Measurements from ENCODE around the gene GART. TPM values are rescaled to one million over a fixed set of nuclear protein-coding genes. Genes with fewer than 3 reads are reported as not detected.
"Not testable (repeated sequence)": the region's sequence is repeated elsewhere in the genome, so short reads cannot be mapped to it uniquely, and the experiment has no call there.

The GART gene
- total RNA-seq, 2 experiments from 2014 or later, result 235 to 236 TPM

DNA sequence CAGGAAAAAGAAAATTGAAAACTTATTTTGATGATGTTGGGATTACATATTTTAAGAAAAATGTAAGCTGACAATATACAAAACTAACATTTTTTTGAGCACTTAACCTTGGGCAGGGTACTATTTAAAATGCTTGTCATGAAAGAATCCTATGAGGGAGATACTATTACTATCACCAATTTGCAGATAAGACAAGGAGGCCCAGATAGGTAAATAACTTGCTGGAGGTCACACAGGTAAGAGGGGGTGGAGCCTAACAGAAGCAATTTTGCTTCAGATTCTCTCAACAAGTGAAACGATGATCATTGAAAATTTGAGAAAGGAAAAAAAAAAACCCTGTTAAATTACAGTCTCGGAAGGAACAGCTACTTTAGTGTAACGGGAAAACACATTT lies 1.2 kb downstream of the GART start:
- ChIA-PET POLR2A (interaction anchor here (0.6 to 3.7 kb wide), 3 partner anchors 47 to 135 kb away, joined by 4 to 18 read pairs (median 5); partner anchors contain the start of genes DONSON and TMEM50B), CTCF (interaction anchor here (3.3 kb wide), 1 partner anchor 18 kb away, joined by 7 read pairs; no protein-coding TSS in a partner anchor)

DNA sequence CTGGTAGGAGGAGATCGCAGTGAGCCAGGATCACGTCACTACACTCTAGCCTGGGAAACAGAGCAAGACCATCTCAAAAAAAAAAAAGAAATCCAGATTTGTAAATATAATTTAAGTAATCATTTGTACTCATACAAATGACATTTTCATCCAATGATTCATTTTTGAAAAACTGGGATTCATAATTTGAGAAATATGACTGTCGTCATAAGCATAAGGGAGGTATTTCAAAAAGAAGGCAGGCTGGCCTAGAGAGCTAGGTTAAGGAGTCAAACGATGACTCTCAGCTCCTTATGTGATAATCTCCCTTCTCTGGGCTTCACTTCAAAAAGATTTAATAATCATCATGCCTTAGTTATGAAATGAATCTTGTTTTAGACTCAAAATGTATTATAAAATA lies 2.3 kb downstream of the GART start:
- CTCF ChIA-PET, result no interaction called here

DNA sequence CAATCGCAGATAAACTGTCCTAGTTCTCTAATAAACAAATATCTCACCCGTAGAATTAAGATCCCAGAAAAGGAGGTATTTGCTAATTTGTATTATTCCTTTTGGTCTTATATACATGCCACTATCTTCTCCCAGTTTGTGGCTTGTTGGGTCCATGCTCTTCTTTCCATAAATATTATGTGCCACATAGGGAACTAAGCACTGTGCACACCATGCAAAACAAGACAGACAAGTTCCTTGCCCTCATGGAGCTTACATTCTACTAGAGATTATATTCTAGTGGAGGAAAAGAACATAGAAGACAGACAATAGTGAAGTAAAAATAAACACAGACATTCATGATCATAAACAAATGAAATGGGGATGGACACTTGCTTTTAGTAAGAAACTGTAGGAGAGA lies 4.7 kb downstream of the GART start:
- CTCF ChIA-PET, result no interaction called here

More for the DNA sequence above, 2.3 kb downstream of the GART start:
- POLR2A ChIA-PET, result no interaction called here

DNA sequence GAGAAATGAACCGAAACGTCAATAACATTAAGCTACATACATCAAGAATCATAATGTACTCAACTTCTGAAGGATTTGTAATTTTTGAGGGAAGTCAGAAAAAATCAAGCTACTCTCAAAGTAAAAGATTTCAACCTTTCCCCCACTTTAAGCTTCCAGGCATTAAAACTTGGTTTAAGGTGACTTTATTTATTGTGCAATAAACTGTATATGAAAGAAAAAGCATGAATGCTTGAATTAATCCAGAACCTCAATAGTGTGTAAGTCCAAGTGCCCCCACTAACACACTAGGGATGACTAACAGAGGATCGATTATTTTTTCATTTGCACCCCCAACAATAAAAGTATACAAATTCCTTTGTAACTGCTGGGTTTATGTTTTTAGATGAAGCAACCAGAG lies 10.9 kb downstream of the GART start:
- ChIA-PET CTCF (no interaction called here), POLR2A (no interaction called here)

More for the DNA sequence above, 4.7 kb downstream of the GART start:
- POLR2A ChIA-PET, result no interaction called here

DNA sequence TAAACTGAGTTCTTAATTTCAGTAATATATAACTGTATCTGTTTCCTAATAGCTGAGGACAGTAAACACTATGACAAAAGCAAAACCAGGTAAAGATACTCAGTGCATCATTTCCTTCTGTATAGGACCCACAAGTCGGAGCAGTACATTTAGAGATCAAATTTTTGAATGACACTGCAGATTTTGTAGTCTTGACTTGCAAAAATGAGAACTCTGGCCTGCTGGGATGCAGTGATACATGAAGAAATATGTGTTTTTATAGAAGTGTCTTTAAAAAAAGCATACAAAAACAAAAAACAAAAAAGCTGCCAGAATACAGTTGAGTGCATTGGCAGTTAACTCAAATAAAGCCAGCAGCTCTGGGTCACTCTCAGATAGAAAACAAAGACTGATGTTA lies 19.0 kb downstream of the GART start:
- POLR2A ChIA-PET, result no interaction called here
- CTCF ChIA-PET, result no interaction called here

DNA sequence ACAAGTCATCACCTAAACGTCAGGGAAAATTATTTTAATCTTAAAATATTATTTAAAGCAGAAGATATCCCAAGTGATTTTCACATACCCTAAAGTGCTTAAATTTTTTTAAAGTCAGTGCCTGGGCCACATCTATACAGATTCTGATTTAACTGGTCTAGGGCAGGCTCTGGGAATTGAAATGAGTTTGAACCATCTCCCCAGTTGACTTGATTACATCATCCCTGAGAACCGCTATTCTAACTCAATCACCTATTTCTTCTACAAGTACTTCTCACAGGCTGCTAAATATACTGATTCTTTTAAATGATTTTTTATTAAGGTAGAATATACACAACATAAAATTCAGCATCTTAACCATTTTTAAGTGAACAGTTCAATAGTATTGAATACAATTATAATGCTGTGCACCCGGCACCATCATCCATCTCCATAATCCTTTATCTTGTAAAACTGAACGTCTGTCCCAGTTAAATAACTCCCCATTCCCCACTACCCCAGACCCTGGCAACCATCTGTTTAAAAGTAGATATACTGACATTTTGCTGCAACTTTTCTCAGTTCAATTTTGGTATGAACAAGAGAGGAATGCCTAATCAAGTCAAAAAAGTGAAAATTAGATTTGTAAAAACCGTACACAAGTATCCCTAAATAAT lies 19.5 kb downstream of the GART start:
- POLR2A ChIA-PET, result no interaction called here
- CTCF ChIA-PET, result interaction anchor here (0.6 kb wide), 1 partner anchor 317 kb away, joined by 4 read pairs; no protein-coding TSS in a partner anchor

DNA sequence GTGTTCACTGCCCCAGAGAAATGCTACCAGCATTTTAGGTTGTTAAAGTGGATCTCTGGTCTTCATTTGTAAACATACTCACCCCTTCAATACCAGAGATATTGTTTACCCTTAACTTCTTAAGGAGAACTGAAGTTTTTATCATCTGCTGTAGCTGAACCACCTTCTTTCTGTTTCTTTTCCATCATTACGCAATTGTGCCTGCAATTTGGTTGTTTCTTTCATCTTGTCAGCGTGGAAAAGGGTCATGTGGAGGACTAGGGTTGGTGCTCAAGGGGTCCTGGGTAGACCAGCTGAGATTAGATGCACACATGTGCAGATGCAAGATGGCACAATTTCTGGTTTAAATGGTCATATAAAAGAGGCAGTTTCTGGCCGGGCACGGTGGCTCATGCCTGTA lies 23.0 kb downstream of the GART start:
- POLR2A ChIA-PET, result interaction anchor here (1.1 kb wide), 1 partner anchor 39 kb away, joined by 6 read pairs; no protein-coding TSS in a partner anchor
- CTCF ChIA-PET, result interaction anchor here (0.6 kb wide), 1 partner anchor 15 kb away, joined by 5 read pairs; no protein-coding TSS in a partner anchor

DNA sequence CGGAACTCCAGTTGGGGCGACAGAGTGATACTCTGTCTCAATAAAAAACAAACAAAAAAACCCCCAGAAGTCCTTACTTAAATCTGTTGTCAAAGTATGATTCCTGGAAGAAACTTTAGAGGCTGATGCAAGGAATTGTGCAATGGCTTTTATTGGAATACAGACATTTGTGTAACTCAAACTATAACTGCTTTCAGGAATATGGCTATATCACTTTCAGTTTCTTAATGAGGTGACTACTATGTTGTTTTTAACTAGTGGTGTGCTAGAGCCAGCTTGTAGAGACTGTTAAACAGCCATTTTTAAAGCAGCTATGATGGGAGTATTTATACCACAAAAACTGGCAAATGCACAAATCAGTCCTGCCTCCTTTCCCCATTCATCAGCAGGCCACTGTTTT lies 27.7 kb downstream of the GART start:
- ChIA-PET POLR2A (no interaction called here), CTCF (interaction anchor here (0.6 kb wide), 1 partner anchor 93 kb away, joined by 4 read pairs; no protein-coding TSS in a partner anchor)

DNA sequence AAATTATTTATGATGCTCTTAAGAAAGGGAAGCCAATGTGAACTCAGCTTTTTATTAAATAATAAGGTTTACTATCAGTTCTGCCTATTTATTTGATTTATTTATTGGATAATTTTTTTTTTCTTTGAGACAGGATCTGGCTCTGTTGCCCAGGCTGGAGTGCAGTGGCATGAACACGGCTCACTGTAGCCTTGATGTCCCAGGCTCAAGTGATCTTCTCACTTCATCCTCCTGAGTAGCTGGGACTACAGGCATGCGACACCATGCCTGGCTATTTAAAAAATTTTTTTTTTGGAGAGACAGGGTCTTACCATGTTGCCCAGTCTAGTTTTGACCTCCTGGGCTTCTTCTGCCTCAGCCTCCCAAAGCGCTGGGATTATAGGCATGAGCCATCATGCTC lies 29.4 kb downstream of the GART start:
- CTCF ChIA-PET, result interaction anchor here (0.8 kb wide), 1 partner anchor 12 kb away, joined by 5 read pairs; no protein-coding TSS in a partner anchor
- POLR2A ChIA-PET, result interaction anchor here (0.6 kb wide), 1 partner anchor 33 kb away, joined by 3 read pairs; no protein-coding TSS in a partner anchor

DNA sequence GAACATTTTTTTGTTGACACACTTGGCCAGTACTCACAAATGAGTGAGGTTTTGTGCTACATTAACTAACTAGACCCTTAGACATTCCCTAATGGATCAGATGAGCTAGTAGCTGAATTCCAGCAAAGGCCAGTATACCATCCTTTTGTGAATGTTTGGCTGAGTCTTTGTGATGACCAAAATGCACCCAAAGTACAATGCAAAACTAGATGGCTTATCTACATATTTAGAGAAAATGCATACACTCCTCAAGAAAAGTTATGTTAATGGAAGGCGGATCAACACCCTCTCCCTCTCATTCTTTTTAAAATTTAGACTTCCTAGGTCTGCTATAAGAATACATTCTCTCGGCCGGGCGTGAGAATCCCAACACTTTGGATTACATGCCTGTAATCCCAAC lies 30.3 kb downstream of the GART start:
- ChIA-PET CTCF (no interaction called here), POLR2A (interaction anchor here (0.5 kb wide), 1 partner anchor 82 kb away, joined by 4 read pairs; no protein-coding TSS in a partner anchor)

DNA sequence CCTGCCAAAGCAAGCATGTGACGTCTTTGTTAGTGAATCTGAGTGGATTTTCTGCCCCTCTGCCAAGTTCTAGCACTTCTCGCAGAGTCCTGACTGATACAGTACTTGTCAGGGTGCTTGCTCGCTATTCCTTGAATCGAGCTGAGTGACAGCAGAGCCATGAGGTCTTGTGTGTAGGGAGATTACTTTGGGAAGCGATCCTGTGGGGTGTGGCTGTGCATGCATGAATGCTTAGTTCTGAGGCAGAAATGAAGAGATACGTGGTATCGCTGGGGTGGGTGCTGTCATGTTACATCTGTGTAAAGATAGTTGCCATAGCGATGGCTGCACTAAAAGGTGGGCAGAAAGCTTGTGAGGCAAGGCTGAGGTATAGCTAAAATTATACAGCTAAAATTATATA lies 31.1 kb downstream of the GART start:
- ChIA-PET CTCF (no interaction called here), POLR2A (no interaction called here)

DNA sequence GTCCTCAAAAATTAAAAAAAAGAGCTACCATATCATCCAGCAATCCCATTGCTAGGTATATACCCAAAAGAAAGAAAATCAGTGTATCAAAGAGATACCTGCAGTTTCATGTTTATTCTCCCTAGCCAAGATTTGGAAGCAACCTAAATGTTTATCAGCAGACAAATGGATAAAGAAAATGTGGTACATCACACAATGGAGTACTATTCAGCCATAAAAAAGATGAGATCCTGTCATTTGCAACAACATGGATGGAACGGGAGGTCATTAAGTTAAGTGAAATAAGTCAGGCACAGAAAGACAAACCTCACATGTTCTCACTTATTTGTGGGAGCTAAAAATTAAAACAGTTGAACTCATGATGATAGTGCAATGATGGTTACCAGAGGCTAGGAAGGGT lies 34.9 kb downstream of the GART start:
- POLR2A ChIA-PET, CTCF ChIA-PET: not testable (repeated sequence)

DNA sequence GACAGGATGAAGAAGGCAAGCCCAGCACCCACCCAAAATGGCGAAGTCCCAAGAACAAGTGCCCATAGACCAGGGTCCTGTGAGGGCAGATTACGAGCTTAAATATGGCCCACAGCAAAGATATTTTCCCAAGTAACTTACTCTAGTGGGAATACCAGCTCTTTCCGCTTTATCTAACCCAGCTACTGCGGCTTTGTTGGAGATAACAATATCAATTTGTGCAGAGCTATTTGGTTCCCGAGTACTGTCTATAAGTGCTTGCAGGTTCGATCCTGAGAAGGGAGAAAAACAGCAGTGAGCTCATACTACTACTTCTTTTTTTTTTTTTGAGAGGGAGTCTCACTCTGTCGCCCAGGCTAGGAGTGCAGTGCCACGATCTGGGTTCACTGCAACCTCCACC lies 36.1 kb downstream of the GART start:
- ChIA-PET CTCF (interaction anchor here (0.6 kb wide), 1 partner anchor 15 kb away, joined by 4 read pairs; no protein-coding TSS in a partner anchor), POLR2A (no interaction called here)

DNA sequence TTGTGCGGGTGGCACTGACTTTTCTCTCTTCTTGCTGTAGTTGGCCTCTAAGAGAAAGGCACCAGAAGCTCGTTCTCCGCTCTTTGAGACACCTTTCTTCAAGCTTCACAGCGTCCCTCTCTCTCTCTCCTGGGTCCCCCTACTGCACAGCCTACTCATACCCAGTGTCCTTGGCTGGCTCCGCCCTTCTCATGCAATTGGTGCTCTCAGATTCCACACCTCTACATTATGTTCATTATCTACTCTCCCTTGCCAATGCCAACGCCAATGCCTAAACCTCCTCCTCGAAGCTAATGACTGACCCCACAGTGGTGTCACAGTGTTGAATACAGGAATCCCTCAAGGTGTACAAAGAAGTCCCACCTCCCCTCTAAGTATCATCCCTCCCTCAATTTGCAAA lies 45.6 kb downstream of the GART start:
- CTCF ChIA-PET, result interaction anchor here (1.0 kb wide), 1 partner anchor 61 kb away, joined by 3 read pairs; no protein-coding TSS in a partner anchor
- POLR2A ChIA-PET, result no interaction called here

DNA sequence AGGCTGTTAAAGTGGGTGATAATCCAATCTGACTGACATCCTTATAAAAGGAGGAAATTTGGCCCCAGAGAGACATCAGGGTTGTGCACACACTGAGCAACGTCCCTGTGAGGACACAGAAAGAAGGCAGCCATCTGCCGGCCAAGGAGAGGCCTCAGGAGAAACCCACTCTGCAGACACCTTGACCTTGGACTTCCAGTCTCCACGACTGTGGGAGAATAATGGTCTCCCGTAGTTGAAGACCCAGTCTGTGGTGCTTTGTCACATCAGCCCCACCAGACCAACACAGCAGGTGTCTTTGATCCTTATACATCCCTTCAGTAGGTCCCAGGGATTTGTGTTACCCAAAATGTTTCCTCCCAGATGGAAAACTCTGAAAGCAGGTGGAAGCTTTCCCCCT lies 46.2 kb downstream of the GART start:
- ChIA-PET POLR2A (no interaction called here), CTCF (no interaction called here)

DNA sequence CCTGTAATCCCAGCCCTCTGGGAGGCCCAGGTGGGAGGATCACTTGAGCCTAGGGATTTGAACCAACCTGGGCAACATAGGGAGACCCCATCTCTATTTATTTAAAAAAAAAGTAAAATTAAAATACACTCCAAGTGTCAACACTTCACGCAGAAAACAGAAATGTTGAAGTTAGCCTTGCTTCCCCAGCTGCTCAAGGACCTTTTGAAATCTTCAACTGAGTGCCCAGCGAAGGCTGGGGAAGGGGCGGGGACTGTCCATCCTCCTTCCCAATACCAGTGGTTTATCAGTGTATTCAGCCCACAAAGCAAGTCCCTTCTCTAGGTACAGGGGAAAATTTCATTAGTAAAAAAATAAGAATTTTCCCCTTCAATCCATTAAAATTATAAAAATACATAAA lies 48.2 kb downstream of the GART start:
- POLR2A ChIA-PET, result no interaction called here
- CTCF ChIA-PET, result no interaction called here

DNA sequence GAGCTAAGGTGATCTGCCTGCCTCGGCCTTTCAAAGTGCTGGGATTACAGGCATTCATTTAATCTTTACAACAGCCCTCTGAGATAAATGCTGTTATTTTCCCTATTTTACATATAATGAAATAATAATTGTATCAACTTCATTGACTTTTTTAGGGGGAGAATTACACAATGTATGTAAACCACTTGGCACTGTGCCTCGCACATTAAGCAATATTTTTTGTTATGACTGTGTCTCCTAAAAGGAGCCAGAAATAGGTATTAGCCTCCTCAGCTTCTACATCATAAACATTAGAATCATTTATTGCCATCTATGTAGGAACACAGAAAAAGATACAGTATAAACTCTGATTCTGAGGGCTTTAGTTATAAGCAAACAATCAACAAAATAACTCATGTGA lies 49.3 kb downstream of the GART start:
- CTCF ChIA-PET, result no interaction called here
- POLR2A ChIA-PET, result interaction anchor here (0.7 kb wide), 1 partner anchor 13 kb away, joined by 5 read pairs; the partner anchor contains the start of gene TMEM50B

DNA sequence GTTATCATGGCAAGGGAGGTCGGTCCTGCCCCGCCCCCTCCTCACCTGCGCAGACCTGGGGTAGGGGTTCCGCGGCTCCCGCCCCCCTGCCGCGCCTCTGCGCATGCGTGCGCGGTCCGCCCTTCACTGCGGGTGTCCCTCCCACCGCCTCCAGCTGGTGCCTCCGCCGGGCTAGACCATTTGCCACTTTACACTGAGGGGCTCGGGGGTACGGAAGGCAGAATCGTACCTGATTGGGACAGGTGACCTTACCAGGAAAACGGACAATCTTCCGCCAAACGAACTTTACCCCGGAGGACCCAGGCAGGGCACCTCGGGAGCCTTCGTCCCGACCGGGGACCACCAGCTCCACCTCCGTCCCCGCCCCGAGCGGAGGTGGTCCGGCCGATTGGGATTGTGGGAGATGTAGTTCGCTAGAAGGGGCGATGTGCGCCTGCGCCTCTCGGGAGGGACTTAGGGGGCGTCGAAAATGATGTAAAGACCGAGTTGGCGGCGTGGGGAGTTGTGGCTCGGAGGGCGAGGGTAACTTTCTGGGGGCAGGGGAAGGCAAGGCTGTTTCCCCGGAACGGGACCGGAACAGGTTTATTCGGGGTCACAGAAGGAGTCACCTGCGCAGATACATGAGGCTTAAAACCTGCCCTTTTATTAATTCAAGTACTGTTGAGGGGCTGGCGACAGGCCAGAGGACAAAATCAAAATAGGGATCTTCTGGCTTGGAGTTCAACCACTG lies 50.4 kb downstream of the GART start, which contains the start of gene DNAJC28:
Gene DNAJC28 (minus strand): TSS at position 344 of the 730 bp plus-strand sequence. CDS start 2,323 bp downstream, outside the sequence.
- CTCF ChIA-PET, result interaction anchor here (2.3 kb wide), 1 partner anchor 11 kb away, joined by 12 read pairs; the partner anchor contains the start of gene TMEM50B
- POLR2A ChIA-PET, result interaction anchor here (0.9 to 3.5 kb wide), 3 partner anchors 11 to 97 kb away, joined by 4 to 34 read pairs (median 5); partner anchors contain the start of genes DONSON and TMEM50B

DNA sequence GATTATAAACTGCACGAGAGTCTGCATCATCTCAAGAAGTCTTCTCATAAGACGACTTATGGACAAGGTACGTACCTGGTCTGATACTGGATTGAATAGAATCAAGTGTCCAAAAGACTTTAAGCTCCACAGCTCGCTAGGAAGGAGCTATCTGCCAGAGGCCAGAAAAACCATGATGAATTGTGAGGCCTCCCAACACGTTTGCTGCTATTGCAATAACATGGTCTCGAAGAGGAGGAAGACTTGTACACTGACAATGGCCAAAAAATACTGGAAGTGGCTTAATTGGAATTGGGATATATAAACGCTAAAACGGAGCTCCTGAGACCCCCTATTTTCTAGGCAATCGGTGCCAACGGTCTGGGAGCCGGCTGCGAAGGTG lies 50.9 kb downstream of the GART start:
- CTCF ChIA-PET, result interaction anchor here (2.3 kb wide), 1 partner anchor 10 kb away, joined by 12 read pairs; the partner anchor contains the start of gene TMEM50B
- POLR2A ChIA-PET, result interaction anchor here (0.5 to 3.5 kb wide), 4 partner anchors 11 to 98 kb away, joined by 4 to 34 read pairs (median 5); partner anchors contain the start of genes DONSON and TMEM50B

DNA sequence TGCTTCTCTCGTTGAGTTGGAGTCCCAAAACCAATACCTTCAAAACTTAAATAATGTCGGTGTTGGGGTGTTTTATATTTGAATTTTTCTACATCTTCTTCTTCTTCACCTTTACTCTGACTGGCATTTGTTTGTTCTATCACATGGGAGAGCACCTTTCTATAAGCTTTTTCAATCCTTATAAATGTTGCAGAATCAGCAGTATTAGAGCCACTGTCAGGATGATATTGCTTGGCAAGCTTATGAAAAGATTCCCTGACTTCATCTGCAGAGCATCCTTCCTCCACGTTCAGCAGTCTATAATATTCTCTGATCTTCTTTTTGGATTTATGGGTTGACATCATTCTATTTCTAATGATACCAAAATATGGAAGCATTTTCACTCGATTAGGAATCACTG lies 53.0 kb downstream of the GART start:
- CTCF ChIA-PET, result interaction anchor here (0.6 kb wide), 1 partner anchor 272 kb away, joined by 3 read pairs; no protein-coding TSS in a partner anchor
- POLR2A ChIA-PET, result interaction anchor here (3.5 kb wide), 1 partner anchor 9 kb away, joined by 34 read pairs; the partner anchor contains the start of gene TMEM50B
